ENCODE data around the gene KATNA1. TPM values are rescaled to one million over a fixed set of nuclear protein-coding genes. Genes with fewer than 3 reads are reported as not detected.

The KATNA1 gene
- total RNA-seq, 2 donors from 2014 or later, result 4.3 to 8.8 TPM

DNA sequence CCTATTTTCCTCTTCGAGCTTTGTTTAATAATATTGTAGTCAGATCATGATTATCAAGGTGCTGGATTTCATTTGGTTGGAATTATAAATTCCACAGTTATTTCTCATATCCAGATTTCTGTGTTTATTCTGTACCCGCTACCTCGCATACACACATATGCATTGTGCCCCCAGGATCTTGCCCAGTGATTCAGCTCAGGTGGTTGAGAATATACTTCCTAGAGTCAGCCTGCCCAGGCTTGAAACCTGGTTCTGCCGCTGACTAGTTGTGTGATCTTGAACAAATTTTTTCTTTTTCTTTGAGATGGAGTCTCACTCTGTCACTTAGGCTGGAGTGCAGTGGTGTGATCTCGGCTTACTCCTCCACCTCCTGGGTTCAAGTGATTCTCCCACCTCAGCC, 67.6 kb downstream of the KATNA1 start:
- H3K36me3 ChIP-seq (replicated peaks in 1 of 2; ENCODE audit: insufficient read depth in 1 of 2, low read depth in 2 of 2), result peaks cover 0 to 13% of the 10 kb centered on the region in 2 donors

DNA sequence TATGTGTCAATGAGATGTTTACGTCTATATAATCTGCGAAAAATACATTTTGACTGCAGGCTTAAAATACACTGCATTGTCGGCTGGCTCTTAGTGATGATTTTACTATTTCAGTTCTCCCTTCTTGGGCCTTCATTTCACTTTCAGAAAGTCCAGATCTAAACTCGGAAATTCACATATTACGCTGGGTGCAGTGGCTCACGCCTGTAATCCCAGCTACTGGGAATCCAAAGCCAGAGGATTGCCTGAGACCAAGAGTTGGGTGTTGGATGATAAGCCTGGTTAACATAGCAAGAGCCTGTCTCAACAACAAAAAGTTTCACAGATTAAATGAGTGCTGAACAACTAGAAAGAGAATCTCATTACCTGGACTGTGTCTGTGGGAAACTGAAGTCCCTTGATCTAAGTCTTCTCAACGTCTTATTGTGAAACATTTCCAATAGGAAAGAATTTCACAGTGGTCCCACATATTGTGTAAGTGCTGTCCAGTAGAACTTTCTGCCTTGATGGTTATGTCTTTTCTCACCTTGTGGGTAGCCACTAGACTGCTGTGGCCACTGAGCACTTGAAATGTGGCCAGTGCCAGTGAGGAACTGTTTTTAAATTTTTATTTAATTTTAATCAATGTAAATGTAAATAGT, 80.4 kb downstream of the KATNA1 start:
- intact Hi-C loops (cut with DNase I), result no loop called here
- TF ChIP-seq, protein P1, sequence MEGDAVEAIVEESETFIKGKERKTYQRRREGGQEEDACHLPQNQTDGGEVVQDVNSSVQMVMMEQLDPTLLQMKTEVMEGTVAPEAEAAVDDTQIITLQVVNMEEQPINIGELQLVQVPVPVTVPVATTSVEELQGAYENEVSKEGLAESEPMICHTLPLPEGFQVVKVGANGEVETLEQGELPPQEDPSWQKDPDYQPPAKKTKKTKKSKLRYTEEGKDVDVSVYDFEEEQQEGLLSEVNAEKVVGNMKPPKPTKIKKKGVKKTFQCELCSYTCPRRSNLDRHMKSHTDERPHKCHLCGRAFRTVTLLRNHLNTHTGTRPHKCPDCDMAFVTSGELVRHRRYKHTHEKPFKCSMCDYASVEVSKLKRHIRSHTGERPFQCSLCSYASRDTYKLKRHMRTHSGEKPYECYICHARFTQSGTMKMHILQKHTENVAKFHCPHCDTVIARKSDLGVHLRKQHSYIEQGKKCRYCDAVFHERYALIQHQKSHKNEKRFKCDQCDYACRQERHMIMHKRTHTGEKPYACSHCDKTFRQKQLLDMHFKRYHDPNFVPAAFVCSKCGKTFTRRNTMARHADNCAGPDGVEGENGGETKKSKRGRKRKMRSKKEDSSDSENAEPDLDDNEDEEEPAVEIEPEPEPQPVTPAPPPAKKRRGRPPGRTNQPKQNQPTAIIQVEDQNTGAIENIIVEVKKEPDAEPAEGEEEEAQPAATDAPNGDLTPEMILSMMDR (IDR thresholded peaks at IDR 0.05), result no peak
- no peak for TF ChIP-seq POLR2A (IDR thresholded peaks at IDR 0.05)
- H3K4me3 ChIP-seq, result no peak overlapping the region
- 84 to 86% methylated on average over 7 of the region's 7 CpGs for WGBS, 2 donors
- DNase-seq, result no peak
- no peaks in the 10 kb centered on the region for H3K9me3 ChIP-seq
- H3K36me3 ChIP-seq (replicated peaks in 1 of 2; ENCODE audit: insufficient read depth in 1 of 2, low read depth in 2 of 2), result no peaks in the 10 kb centered on the region
- H3K4me1 ChIP-seq, result peaks cover 12% of the 10 kb centered on the region
- ATAC-seq, result no peak
- no peak overlapping the region for H3K27ac ChIP-seq
- no peaks in the 10 kb centered on the region for H3K27me3 ChIP-seq

More for the DNA sequence above, 67.6 kb downstream of the KATNA1 start:
- Histone ChIP-seq H3K4me1 (no peaks in the 10 kb centered on the region), H3K27me3 (no peaks in the 10 kb centered on the region), H3K9me3 (no peaks in the 10 kb centered on the region), H3K27ac (no peak overlapping the region), H3K4me3 (no peak overlapping the region)
- no peak for TF ChIP-seq POLR2A (IDR thresholded peaks at IDR 0.05)
- TF ChIP-seq, protein P1 (IDR thresholded peaks at IDR 0.05), result no peak
- intact Hi-C loops (cut with DNase I), result no loop called here
- WGBS, 2 donors, result 97 to 99% methylated on average over 5 of the region's 5 CpGs
- DNase-seq (no peak), ATAC-seq (no peak)

- H3K9me3 ChIP-seq, result no peaks in the 10 kb centered on the region
- H3K27me3 ChIP-seq, result no peaks in the 10 kb centered on the region
- H3K27ac ChIP-seq, result peak overlapping the region in 3 of 4 donors; percentile 89 to 96 (median 91)
- 19 to 23% methylated on average over 11 to 12 of the region's 12 CpGs for WGBS, 2 donors
- intact Hi-C loops (cut with DNase I), result no loop called here
- ATAC-seq (no peak), DNase-seq (no peak)
- H3K4me3 ChIP-seq, result peak overlapping the region; percentile 85 to 91
- no peaks in the 10 kb centered on the region for H3K36me3 ChIP-seq (replicated peaks in 1 of 2; ENCODE audit: insufficient read depth in 1 of 2, low read depth in 2 of 2)
- TF ChIP-seq, protein P1 (IDR thresholded peaks at IDR 0.05), result no peak
- no peak for TF ChIP-seq POLR2A (IDR thresholded peaks at IDR 0.05)
- peaks cover 12% of the 10 kb centered on the region for H3K4me1 ChIP-seq
Measured at GRCh38 chr6:149567194-149567586, 81.3 kb downstream of the KATNA1 start.

DNA sequence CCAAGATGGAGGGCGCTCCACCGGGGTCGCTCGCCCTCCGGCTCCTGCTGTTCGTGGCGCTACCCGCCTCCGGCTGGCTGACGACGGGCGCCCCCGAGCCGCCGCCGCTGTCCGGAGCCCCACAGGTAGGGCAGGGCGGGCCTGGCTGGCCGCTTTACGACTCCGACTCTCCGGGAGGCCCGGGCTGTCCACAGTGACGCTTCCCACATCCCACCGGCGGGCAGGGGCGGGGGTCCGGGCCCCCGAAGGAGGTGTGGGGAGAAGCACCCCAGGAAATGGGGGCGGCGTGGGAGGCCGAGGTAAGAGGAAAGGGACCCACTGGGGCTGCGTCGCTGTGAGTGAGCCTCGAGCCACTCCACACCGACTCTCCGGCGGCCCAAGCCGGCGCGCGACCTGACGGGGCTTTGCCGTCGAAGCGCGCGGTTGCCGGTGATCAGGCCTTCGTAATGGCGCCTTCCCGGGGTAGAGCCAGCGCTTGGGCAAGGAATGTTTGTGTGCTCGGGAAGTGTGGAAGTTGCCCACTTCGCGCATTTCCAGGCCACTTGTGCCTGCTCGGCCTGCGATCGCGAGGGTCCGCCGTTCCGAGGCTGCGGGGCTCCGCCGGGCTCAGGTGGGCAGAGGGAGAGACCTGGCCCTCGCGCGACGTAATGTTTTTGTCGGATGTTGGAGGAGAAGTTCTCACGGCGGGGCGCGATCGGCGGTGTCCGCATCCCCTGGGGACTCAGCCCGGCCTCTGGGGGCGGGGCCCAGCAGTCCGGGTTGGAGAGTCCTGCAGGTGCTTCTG, 81.9 kb downstream of the KATNA1 start:
- intact Hi-C loops (cut with DNase I), result no loop called here
- Histone ChIP-seq H3K36me3 (replicated peaks in 1 of 2; ENCODE audit: insufficient read depth in 1 of 2, low read depth in 2 of 2) (no peaks in the 10 kb centered on the region), H3K9me3 (no peaks in the 10 kb centered on the region), H3K4me3 (peak overlapping the region; percentile 85 to 91), H3K4me1 (peaks cover 12% of the 10 kb centered on the region), H3K27me3 (no peaks in the 10 kb centered on the region), H3K27ac (peak overlapping the region; percentile 89 to 96 (median 90))
- ATAC-seq, result peak; percentile 39
- TF ChIP-seq, protein P1 (IDR thresholded peaks at IDR 0.05), result peak in 1 of 7 experiments; percentile 11
- TF ChIP-seq POLR2A (IDR thresholded peaks at IDR 0.05), result peak; percentile 45 to 66 (median 66)
- 0% methylated on average over 81 of the region's 81 CpGs; no CpG with 5 or more reads in 1 of the 2 donors for WGBS, 2 donors
- DNase-seq, result peak; percentile 52 to 70 (median 62)

Data from body of pancreas (tissue), 4 donors.